ENCODE results near the gene HSPB7.
"Not testable (repeated sequence)": the region's sequence is repeated elsewhere in the genome, so short reads cannot be mapped to it uniquely, and the experiment has no call there.

The HSPB7 gene

GRCh38 chr1:16006552-16007485, 11.0 kb downstream of the HSPB7 start:
- DNase-seq (ENCODE audit: low read depth in 2 of 2), result no peak

- no peak for DNase-seq (ENCODE audit: low read depth in 2 of 2)
These were observed 11.8 kb downstream of the HSPB7 start for GRCh38 chr1:16006010-16006409.

GRCh38 chr1:16005597-16005996, 12.2 kb downstream of the HSPB7 start:
- no peak for DNase-seq (ENCODE audit: low read depth in 2 of 2)

- DNase-seq (ENCODE audit: low read depth in 2 of 2), result not testable (repeated sequence)
These were observed 16.6 kb downstream of the HSPB7 start for GRCh38 chr1:16001274-16001673.

GRCh38 chr1:15998929-15999328, 18.9 kb downstream of the HSPB7 start:
- no peak for DNase-seq (ENCODE audit: low read depth in 2 of 2)

- no peak for DNase-seq (ENCODE audit: low read depth in 2 of 2)
These were observed 20.1 kb downstream of the HSPB7 start for GRCh38 chr1:15997637-15998280.

- DNase-seq (ENCODE audit: low read depth in 2 of 2), result no peak
These were observed 20.7 kb downstream of the HSPB7 start for GRCh38 chr1:15997076-15997585.

GRCh38 chr1:15994590-15995351, 23.1 kb downstream of the HSPB7 start:
- DNase-seq (ENCODE audit: low read depth in 2 of 2), result peak; percentile 34 to 35

GRCh38 chr1:15994081-15994480, 23.8 kb downstream of the HSPB7 start:
- no peak for DNase-seq (ENCODE audit: low read depth in 2 of 2)

GRCh38 chr1:15993666-15994065, 24.2 kb downstream of the HSPB7 start:
- DNase-seq (ENCODE audit: low read depth in 2 of 2), result no peak

- DNase-seq (ENCODE audit: low read depth in 2 of 2), result no peak
These were observed 25.0 kb downstream of the HSPB7 start for GRCh38 chr1:15992582-15993500.

- no peak for DNase-seq (ENCODE audit: low read depth in 2 of 2)
These were observed 25.7 kb downstream of the HSPB7 start for GRCh38 chr1:15992187-15992553.

GRCh38 chr1:15991427-15992186, 26.2 kb downstream of the HSPB7 start:
- DNase-seq (ENCODE audit: low read depth in 2 of 2), result no peak

GRCh38 chr1:15989776-15990175, 28.1 kb downstream of the HSPB7 start:
- DNase-seq (ENCODE audit: low read depth in 2 of 2), result no peak

- no peak for DNase-seq (ENCODE audit: low read depth in 2 of 2)
These were observed 28.7 kb downstream of the HSPB7 start for GRCh38 chr1:15988856-15989736.

GRCh38 chr1:15985611-15986297, 32.1 kb downstream of the HSPB7 start:
- no peak for DNase-seq (ENCODE audit: low read depth in 2 of 2)

- no peak for DNase-seq (ENCODE audit: low read depth in 2 of 2)
These were observed 34.6 kb downstream of the HSPB7 start for GRCh38 chr1:15983275-15983674.

- no peak for DNase-seq (ENCODE audit: low read depth in 2 of 2)
These were observed 36.2 kb downstream of the HSPB7 start for GRCh38 chr1:15981679-15982078.

- DNase-seq (ENCODE audit: low read depth in 2 of 2), result not testable (repeated sequence)
These were observed 39.9 kb downstream of the HSPB7 start for GRCh38 chr1:15977947-15978346.

Data from activated CD4-positive, alpha-beta T cell treated with anti-CD3 and anti-CD28 coated beads for 24 hours (primary cell).